Neural progenitor cell (in vitro differentiated cells): ENCODE measurements around the gene PANX1. TPM values are rescaled to one million over a fixed set of nuclear protein-coding genes. Genes with fewer than 3 reads are reported as not detected.

Source experiments
- DNase-seq: peaks from one replicate; pipeline ENCODE4 v3.0.0-alpha.2; 2016; ENCODE audit warnings: low spot score
- H2AFZ ChIP-seq: fragments of 200-600 bp; sonication (generic); replicated peaks from 2 replicates; pipeline ENCODE4 v1.6.1; 2016; ENCODE audit warnings: antibody characterized with exemption
- H3F3A ChIP-seq: fragments of 200-600 bp; sonication (generic); 2 replicates; pipeline ENCODE4 v1.6.1; 2016; ENCODE audit warnings: antibody characterized with exemption, low read depth
- H3K27ac ChIP-seq: fragments of 200-600 bp; sonication (generic); 2 replicates; pipeline ENCODE4 v1.5.1; 2016; ENCODE audit warnings: mild to moderate bottlenecking
- H3K27me3 ChIP-seq: fragments of 200-600 bp; sonication (generic); 2 replicates; pipeline ENCODE4 v1.6.1; 2016; ENCODE audit warnings: mild to moderate bottlenecking, moderate library complexity
- H3K36me3 ChIP-seq: fragments of 200-600 bp; sonication (generic); 2 replicates; pipeline ENCODE4 v1.5.1; 2016
- H3K4me1 ChIP-seq: fragments of 200-600 bp; sonication (generic); 2 replicates; pipeline ENCODE4 v1.6.1; 2016; ENCODE audit warnings: mixed run types
- H3K4me2 ChIP-seq: fragments of 200-600 bp; sonication (generic); 2 replicates; pipeline ENCODE4 v1.6.1; 2016
- H3K4me3 ChIP-seq: fragments of 200-600 bp; sonication (generic); 2 replicates; pipeline ENCODE4 v1.5.1; 2016
- H3K79me2 ChIP-seq: fragments of 200-600 bp; sonication (generic); 2 replicates; pipeline ENCODE4 v1.6.1; 2016; ENCODE audit warnings: low read depth
- H3K9ac ChIP-seq: fragments of 200-600 bp; sonication (generic); 2 replicates; pipeline ENCODE4 v1.6.1; 2016
- H3K9me3 ChIP-seq: fragments of 200-600 bp; sonication (generic); 2 replicates; pipeline ENCODE4 v1.5.1; 2016; ENCODE audit warnings: low read depth
- H4K20me1 ChIP-seq: fragments of 200-600 bp; sonication (generic); 2 replicates; pipeline ENCODE4 v1.6.1; 2016; ENCODE audit warnings: low read depth
- H3K27ac Mint-ChIP-seq: 3 replicates; pipeline ENCODE4 v1.8.0; 2021; ENCODE audit warnings: mixed read lengths
- H3K27me3 Mint-ChIP-seq: 2 replicates; pipeline ENCODE4 v1.8.0; 2022; ENCODE audit warnings: low read depth, mild to moderate bottlenecking, inconsistent platforms, moderate library complexity, mixed read lengths; ENCODE audit not compliant: insufficient read depth
- H3K36me3 Mint-ChIP-seq: 3 replicates; pipeline ENCODE4 v1.8.0; 2021; ENCODE audit warnings: mixed read lengths
- H3K4me1 Mint-ChIP-seq: 3 replicates; pipeline ENCODE4 v1.8.0; 2021; ENCODE audit warnings: mixed read lengths
- H3K4me3 Mint-ChIP-seq: 3 replicates; pipeline ENCODE4 v1.8.0; 2021; ENCODE audit warnings: mild to moderate bottlenecking, moderate library complexity, mixed read lengths
- H3K9me3 Mint-ChIP-seq: 3 replicates; pipeline ENCODE4 v1.8.0; 2020; ENCODE audit warnings: mixed read lengths
- EZH2 ChIP-seq: fragments of 200-600 bp; sonication (generic); IDR thresholded peaks from 2 replicates; pipeline ENCODE4 v1.6.1; 2017; ENCODE audit warnings: antibody characterized with exemption, mild to moderate bottlenecking, moderate library complexity
- EZH2phosphoT487 ChIP-seq: fragments of 200-600 bp; sonication (generic); IDR thresholded peaks from 2 replicates; pipeline ENCODE4 v1.6.1; 2017; ENCODE audit warnings: antibody characterized with exemption
- total RNA-seq: library from RNA; depleted of rRNA; stranded (reverse); fragments of >200 nt; gene quantifications from 2 replicates; pipeline ENCODE4 v1.2.3, GENCODE V29; 2015; ENCODE audit warnings: low replicate concordance
- TF ChIP-seq, protein P1 (sequence below): fragments of 200-600 bp; sonication (generic); IDR thresholded peaks from 2 replicates; pipeline ENCODE4 v1.5.1; 2017; ENCODE audit warnings: antibody characterized with exemption, mild to moderate bottlenecking

The PANX1 gene
- total RNA-seq, 1 donor from 2014 or later: 26.4 TPM

DNA sequence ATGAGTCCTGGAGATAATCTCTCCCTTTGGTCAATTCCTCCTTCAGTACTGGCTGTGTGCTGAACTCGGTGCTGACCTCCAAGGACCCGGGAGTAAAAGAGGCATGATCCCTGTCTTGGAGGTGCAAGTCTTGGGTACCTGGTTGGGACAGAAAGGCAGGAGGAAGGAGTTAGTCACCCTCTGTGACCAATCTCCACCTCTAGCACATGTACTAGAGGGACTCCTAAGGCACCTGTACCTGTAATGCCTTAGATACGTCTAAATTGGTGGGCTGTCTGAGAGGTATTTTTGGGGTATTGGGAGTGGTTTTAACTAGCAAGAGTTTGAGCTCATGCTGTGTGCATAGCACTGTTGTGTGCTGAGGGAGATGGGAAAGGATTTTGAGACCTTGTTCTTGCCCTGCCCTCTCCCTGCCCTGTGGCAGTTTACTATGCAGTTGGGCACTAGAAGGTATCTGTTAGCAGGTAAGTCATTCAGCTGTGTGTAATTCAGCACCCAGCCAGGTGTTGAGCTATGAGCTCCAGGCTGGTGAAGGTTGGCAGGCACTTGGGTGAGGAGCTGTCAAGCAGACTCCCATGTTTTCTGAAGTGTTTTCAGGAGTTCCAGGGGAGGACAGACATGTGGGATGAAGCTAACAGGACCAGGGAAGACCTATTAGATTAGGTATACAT, 2.5 kb downstream of the PANX1 start:
- Mint-ChIP-seq H3K27me3 (peaks cover 10% of the 10 kb centered on the region), H3K27ac (no peak overlapping the region), H3K4me3 (no peak overlapping the region), H3K9me3 (peaks cover 6% of the 10 kb centered on the region), H3K36me3 (peaks cover 6% of the 10 kb centered on the region), H3K4me1 (peaks cover 20% of the 10 kb centered on the region)
- H3K36me3 ChIP-seq: no peaks in the 10 kb centered on the region
- peaks cover 91% of the 10 kb centered on the region for H3K79me2 ChIP-seq
- H3K27ac ChIP-seq: no peak overlapping the region
- no peak overlapping the region for H3K9ac ChIP-seq
- peak overlapping the region; percentile 65 for H3K4me3 ChIP-seq
- H3K27me3 ChIP-seq: no peaks in the 10 kb centered on the region
- H3K9me3 ChIP-seq: no peaks in the 10 kb centered on the region
- no peak overlapping the region for H2AFZ ChIP-seq
- peaks cover 20% of the 10 kb centered on the region for H3K4me1 ChIP-seq
- peak overlapping the region; percentile 81 for H3K4me2 ChIP-seq
- H4K20me1 ChIP-seq: peaks cover 55% of the 10 kb centered on the region
- no peaks in the 10 kb centered on the region for H3F3A ChIP-seq
- no peak for TF ChIP-seq EZH2
- TF ChIP-seq EZH2phosphoT487: no peak
- TF ChIP-seq, protein P1, sequence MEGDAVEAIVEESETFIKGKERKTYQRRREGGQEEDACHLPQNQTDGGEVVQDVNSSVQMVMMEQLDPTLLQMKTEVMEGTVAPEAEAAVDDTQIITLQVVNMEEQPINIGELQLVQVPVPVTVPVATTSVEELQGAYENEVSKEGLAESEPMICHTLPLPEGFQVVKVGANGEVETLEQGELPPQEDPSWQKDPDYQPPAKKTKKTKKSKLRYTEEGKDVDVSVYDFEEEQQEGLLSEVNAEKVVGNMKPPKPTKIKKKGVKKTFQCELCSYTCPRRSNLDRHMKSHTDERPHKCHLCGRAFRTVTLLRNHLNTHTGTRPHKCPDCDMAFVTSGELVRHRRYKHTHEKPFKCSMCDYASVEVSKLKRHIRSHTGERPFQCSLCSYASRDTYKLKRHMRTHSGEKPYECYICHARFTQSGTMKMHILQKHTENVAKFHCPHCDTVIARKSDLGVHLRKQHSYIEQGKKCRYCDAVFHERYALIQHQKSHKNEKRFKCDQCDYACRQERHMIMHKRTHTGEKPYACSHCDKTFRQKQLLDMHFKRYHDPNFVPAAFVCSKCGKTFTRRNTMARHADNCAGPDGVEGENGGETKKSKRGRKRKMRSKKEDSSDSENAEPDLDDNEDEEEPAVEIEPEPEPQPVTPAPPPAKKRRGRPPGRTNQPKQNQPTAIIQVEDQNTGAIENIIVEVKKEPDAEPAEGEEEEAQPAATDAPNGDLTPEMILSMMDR: no peak
- DNase-seq: no peak

DNA sequence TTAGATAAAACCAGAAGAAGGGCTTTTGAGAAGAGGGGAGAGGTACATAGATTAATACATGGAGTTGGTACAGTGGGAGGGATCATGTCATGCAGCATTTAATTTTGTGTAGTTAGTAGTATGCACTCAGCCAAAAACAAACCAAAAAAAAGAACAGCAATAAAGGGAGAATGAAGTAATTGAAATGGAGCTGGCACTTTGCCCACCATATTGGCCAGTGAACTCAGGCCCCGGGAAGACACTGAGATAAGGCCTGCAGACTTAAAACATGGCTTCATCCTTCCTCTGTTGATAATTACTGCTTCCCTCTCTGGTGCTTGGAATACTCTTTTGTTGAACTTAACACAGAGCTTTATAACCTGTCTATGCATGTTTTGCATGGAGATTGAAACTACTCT, 3.1 kb downstream of the PANX1 start:
- Histone ChIP-seq H3K27ac (no peak overlapping the region), H3K4me2 (no peak overlapping the region), H3K36me3 (no peaks in the 10 kb centered on the region), H3K9me3 (no peaks in the 10 kb centered on the region), H3K79me2 (peaks cover 97% of the 10 kb centered on the region), H4K20me1 (peaks cover 55% of the 10 kb centered on the region), H3K4me3 (no peak overlapping the region), H3F3A (no peaks in the 10 kb centered on the region), H3K9ac (no peak overlapping the region), H2AFZ (no peak overlapping the region), H3K4me1 (peaks cover 20% of the 10 kb centered on the region), H3K27me3 (no peaks in the 10 kb centered on the region)
- TF ChIP-seq EZH2 (no peak), EZH2phosphoT487 (no peak)
- TF ChIP-seq, protein P1: no peak
- peaks cover 8% of the 10 kb centered on the region for H3K9me3 Mint-ChIP-seq
- H3K36me3 Mint-ChIP-seq: peaks cover 9% of the 10 kb centered on the region
- no peak for DNase-seq
- no peak overlapping the region for H3K27ac Mint-ChIP-seq
- H3K4me1 Mint-ChIP-seq: peaks cover 18% of the 10 kb centered on the region
- peaks cover 12% of the 10 kb centered on the region for H3K27me3 Mint-ChIP-seq
- no peak overlapping the region for H3K4me3 Mint-ChIP-seq

DNA sequence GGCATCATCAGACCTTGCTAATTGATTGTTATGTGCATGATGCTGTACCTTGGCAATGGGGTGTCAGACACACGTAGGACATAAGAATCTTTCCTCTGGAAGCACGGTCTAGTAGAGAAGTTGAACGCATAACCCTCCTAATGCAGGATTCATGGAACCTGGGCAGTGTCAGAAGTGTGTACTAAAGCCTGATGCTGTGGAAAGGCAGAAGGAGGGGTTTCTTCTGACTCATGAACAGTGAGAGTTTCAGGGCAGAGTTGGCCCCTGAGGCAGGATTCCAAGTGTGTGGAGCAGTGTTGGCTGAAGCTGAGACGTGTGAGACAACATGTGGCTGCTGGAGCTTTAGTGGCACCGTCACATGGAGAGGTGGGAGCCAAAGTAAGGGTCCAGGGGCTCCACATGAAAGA, 3.5 kb downstream of the PANX1 start:
- H3K27me3 Mint-ChIP-seq: peaks cover 10% of the 10 kb centered on the region
- peaks cover 14% of the 10 kb centered on the region for H3K4me1 Mint-ChIP-seq
- H3K36me3 Mint-ChIP-seq: peaks cover 10% of the 10 kb centered on the region
- Histone ChIP-seq H3K4me2 (no peak overlapping the region), H3K4me1 (peaks cover 20% of the 10 kb centered on the region), H3K36me3 (no peaks in the 10 kb centered on the region), H4K20me1 (peaks cover 55% of the 10 kb centered on the region), H2AFZ (no peak overlapping the region), H3K9ac (no peak overlapping the region), H3K27me3 (no peaks in the 10 kb centered on the region), H3K9me3 (no peaks in the 10 kb centered on the region), H3K27ac (no peak overlapping the region), H3K79me2 (peaks cover 100% of the 10 kb centered on the region), H3K4me3 (no peak overlapping the region), H3F3A (no peaks in the 10 kb centered on the region)
- peaks cover 9% of the 10 kb centered on the region for H3K9me3 Mint-ChIP-seq
- DNase-seq: no peak
- H3K27ac Mint-ChIP-seq: no peak overlapping the region
- H3K4me3 Mint-ChIP-seq: no peak overlapping the region
- TF ChIP-seq EZH2phosphoT487: no peak
- TF ChIP-seq EZH2: no peak
- TF ChIP-seq, protein P1: no peak
